ENCODE measurements around the gene ARPC1A. TPM values are rescaled to one million over a fixed set of nuclear protein-coding genes. Genes with fewer than 3 reads are reported as not detected.

The ARPC1A gene
- total RNA-seq, 1 experiment from 2014 or later, result 149 TPM

- BruUV-seq (replicated peaks), result no TSS peak
- POLR2A ChIA-PET, result no interaction called here
- Mint-ChIP-seq H3K36me3 (ENCODE audit: insufficient read depth, unreplicated experiment) (no peaks in the 10 kb centered on the region), H3K27me3 (ENCODE audit: insufficient read depth, unreplicated experiment) (no peaks in the 10 kb centered on the region), H3K4me1 (ENCODE audit: insufficient read depth, unreplicated experiment) (no peaks in the 10 kb centered on the region), H3K4me3 (ENCODE audit: unreplicated experiment) (no peak overlapping the region), H3K27ac (ENCODE audit: low read depth, unreplicated experiment) (no peak overlapping the region), H3K9me3 (ENCODE audit: unreplicated experiment) (no peaks in the 10 kb centered on the region)
- intact Hi-C loops (cut with micrococcal nuclease), result no loop called here
- CTCF ChIA-PET, result interaction anchor here (0.6 kb wide), 1 partner anchor 156 kb away, joined by 3 read pairs; no protein-coding TSS in a partner anchor
- TF ChIP-seq, protein P1, sequence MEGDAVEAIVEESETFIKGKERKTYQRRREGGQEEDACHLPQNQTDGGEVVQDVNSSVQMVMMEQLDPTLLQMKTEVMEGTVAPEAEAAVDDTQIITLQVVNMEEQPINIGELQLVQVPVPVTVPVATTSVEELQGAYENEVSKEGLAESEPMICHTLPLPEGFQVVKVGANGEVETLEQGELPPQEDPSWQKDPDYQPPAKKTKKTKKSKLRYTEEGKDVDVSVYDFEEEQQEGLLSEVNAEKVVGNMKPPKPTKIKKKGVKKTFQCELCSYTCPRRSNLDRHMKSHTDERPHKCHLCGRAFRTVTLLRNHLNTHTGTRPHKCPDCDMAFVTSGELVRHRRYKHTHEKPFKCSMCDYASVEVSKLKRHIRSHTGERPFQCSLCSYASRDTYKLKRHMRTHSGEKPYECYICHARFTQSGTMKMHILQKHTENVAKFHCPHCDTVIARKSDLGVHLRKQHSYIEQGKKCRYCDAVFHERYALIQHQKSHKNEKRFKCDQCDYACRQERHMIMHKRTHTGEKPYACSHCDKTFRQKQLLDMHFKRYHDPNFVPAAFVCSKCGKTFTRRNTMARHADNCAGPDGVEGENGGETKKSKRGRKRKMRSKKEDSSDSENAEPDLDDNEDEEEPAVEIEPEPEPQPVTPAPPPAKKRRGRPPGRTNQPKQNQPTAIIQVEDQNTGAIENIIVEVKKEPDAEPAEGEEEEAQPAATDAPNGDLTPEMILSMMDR (IDR thresholded peaks at IDR 0.05; ENCODE audit: unreplicated experiment), result no peak
- DNase-seq (ENCODE audit: unreplicated experiment), result no peak
These were observed 32.5 kb upstream of the ARPC1A start for GRCh38 chr7:99293167-99293566.

GRCh38 chr7:99293650-99294049 is 32.0 kb upstream of the ARPC1A start:
- H3K4me3 Mint-ChIP-seq (ENCODE audit: unreplicated experiment), result no peak overlapping the region
- ChIA-PET POLR2A (no interaction called here), CTCF (interaction anchor here (1.6 kb wide), 1 partner anchor 20 kb away, joined by 4 read pairs; no protein-coding TSS in a partner anchor)
- no peaks in the 10 kb centered on the region for H3K4me1 Mint-ChIP-seq (ENCODE audit: insufficient read depth, unreplicated experiment)
- TF ChIP-seq, protein P1 (IDR thresholded peaks at IDR 0.05; ENCODE audit: unreplicated experiment), result no peak
- no peaks in the 10 kb centered on the region for H3K27me3 Mint-ChIP-seq (ENCODE audit: insufficient read depth, unreplicated experiment)
- BruUV-seq (replicated peaks), result no TSS peak
- H3K27ac Mint-ChIP-seq (ENCODE audit: low read depth, unreplicated experiment), result no peak overlapping the region
- DNase-seq (ENCODE audit: unreplicated experiment), result no peak
- H3K36me3 Mint-ChIP-seq (ENCODE audit: insufficient read depth, unreplicated experiment), result no peaks in the 10 kb centered on the region
- H3K9me3 Mint-ChIP-seq (ENCODE audit: unreplicated experiment), result no peaks in the 10 kb centered on the region
- intact Hi-C loops (cut with micrococcal nuclease), result no loop called here

GRCh38 chr7:99296471-99296870 is 29.2 kb upstream of the ARPC1A start:
- no peaks in the 10 kb centered on the region for H3K36me3 Mint-ChIP-seq (ENCODE audit: insufficient read depth, unreplicated experiment)

GRCh38 chr7:99301496-99301895 is 24.2 kb upstream of the ARPC1A start:
- ChIA-PET CTCF (interaction anchor here (1.2 kb wide), 1 partner anchor 10 kb away, joined by 3 read pairs; no protein-coding TSS in a partner anchor), POLR2A (no interaction called here)
- no peaks in the 10 kb centered on the region for H3K36me3 Mint-ChIP-seq (ENCODE audit: insufficient read depth, unreplicated experiment)
- TF ChIP-seq, protein P1 (IDR thresholded peaks at IDR 0.05; ENCODE audit: unreplicated experiment), result no peak
- no TSS peak for BruUV-seq (replicated peaks)
- H3K4me3 Mint-ChIP-seq (ENCODE audit: unreplicated experiment), result no peak overlapping the region
- no peak overlapping the region for H3K27ac Mint-ChIP-seq (ENCODE audit: low read depth, unreplicated experiment)
- H3K9me3 Mint-ChIP-seq (ENCODE audit: unreplicated experiment), result no peaks in the 10 kb centered on the region
- intact Hi-C loops (cut with micrococcal nuclease), result no loop called here
- DNase-seq (ENCODE audit: unreplicated experiment), result no peak
- no peaks in the 10 kb centered on the region for H3K4me1 Mint-ChIP-seq (ENCODE audit: insufficient read depth, unreplicated experiment)
- no peaks in the 10 kb centered on the region for H3K27me3 Mint-ChIP-seq (ENCODE audit: insufficient read depth, unreplicated experiment)

More at GRCh38 chr7:99296471-99296870, 29.2 kb upstream of the ARPC1A start:
- POLR2A ChIA-PET, result no interaction called here
- intact Hi-C loops (cut with micrococcal nuclease), result no loop called here
- H3K4me3 Mint-ChIP-seq (ENCODE audit: unreplicated experiment), result no peak overlapping the region
- BruUV-seq (replicated peaks), result no TSS peak
- no peak overlapping the region for H3K27ac Mint-ChIP-seq (ENCODE audit: low read depth, unreplicated experiment)
- TF ChIP-seq, protein P1 (IDR thresholded peaks at IDR 0.05; ENCODE audit: unreplicated experiment), result no peak
- CTCF ChIA-PET, result interaction anchor here (0.5 kb wide), 1 partner anchor 11 kb away, joined by 5 read pairs; no protein-coding TSS in a partner anchor
- no peak for DNase-seq (ENCODE audit: unreplicated experiment)
- no peaks in the 10 kb centered on the region for H3K27me3 Mint-ChIP-seq (ENCODE audit: insufficient read depth, unreplicated experiment)
- no peaks in the 10 kb centered on the region for H3K9me3 Mint-ChIP-seq (ENCODE audit: unreplicated experiment)
- H3K4me1 Mint-ChIP-seq (ENCODE audit: insufficient read depth, unreplicated experiment), result no peaks in the 10 kb centered on the region
